Transverse colon (tissue), 4 donors: ENCODE measurements around the gene TMEM156. TPM values are rescaled to one million over a fixed set of nuclear protein-coding genes. Genes with fewer than 3 reads are reported as not detected.

Experiments used
- DNase-seq: peaks from one replicate; pipeline ENCODE4 v3.0.0-alpha.2; 2019
- H3K27ac ChIP-seq, 4 donors: fragments of 200-600 bp; sonication (generic); 2 replicates each; pipeline ENCODE4 v1.5.1; 2016 to 2018; ENCODE audit warnings: inconsistent platforms in 4 of 4
- H3K27me3 ChIP-seq: fragments of 200-600 bp; sonication (generic); 2 replicates; pipeline ENCODE4 v1.5.1; 2017; ENCODE audit warnings: inconsistent platforms
- H3K36me3 ChIP-seq, 4 donors: fragments of 200-600 bp; sonication (generic); 2 replicates each; pipeline ENCODE4 v1.5.1; 2017 to 2019; ENCODE audit warnings: inconsistent platforms in 4 of 4
- H3K4me1 ChIP-seq, 4 donors: fragments of 200-600 bp; sonication (generic); 2 replicates each; pipeline ENCODE4 v1.5.1; 2017 to 2020; ENCODE audit warnings: inconsistent platforms in 4 of 4
- H3K4me3 ChIP-seq, 4 donors: fragments of 200-600 bp; sonication (generic); 1 replicate in 1 of 4; 2 replicates in 3 of 4; pipeline versions ENCODE4 v1.5.1 to v1.6.1; 2017 to 2019; ENCODE audit warnings: inconsistent platforms in 4 of 4
- H3K9me3 ChIP-seq, 2 donors: fragments of 200-600 bp; sonication (generic); 2 replicates each; pipeline ENCODE4 v1.5.1; 2017 to 2019; ENCODE audit warnings: inconsistent platforms in 2 of 2
- CTCF ChIP-seq, 5 experiments: fragments of 200-600 bp in 3 of 5; fragments of 450-650 bp in 2 of 5; sonication (generic) in 3 of 5; IDR thresholded peaks; 1 replicate in 2 of 5; 2 replicates in 3 of 5; pipeline ENCODE4 v1.5.1; 2016 to 2017; ENCODE audit warnings: antibody characterized with exemption in 5 of 5, inconsistent platforms in 3 of 5, mild to moderate bottlenecking in 2 of 5, moderate library complexity in 1 of 5
- EP300 ChIP-seq: sonication (generic); formaldehyde crosslinking; IDR thresholded peaks from one replicate; pipeline ENCODE4 v1.6.1; 2017; ENCODE audit warnings: antibody characterized with exemption, low read depth
- POLR2A ChIP-seq: fragments of 450-650 bp; IDR thresholded peaks from one replicate; pipeline ENCODE4 v1.6.1; 2016; ENCODE audit warnings: antibody characterized with exemption, mild to moderate bottlenecking, moderate library complexity
- POLR2AphosphoS5 ChIP-seq, 3 donors: sonication (generic); formaldehyde crosslinking; IDR thresholded peaks; one replicate each; pipeline ENCODE4 v1.6.1; 2016; ENCODE audit warnings: antibody characterized with exemption in 3 of 3
- WGBS, 2 donors: methylation state at CpG; one replicate each; pipeline ENCODE4 v1.1.5; 2018; ENCODE audit warnings: low coverage in 1 of 2; 5-methylcytosine and 5-hydroxymethylcytosine counted together
- in situ Hi-C, 4 donors: fragments of 200-750 bp; cut with MboI; loops; one replicate each; pipeline versions ENCODE4 v1.15.0 to v1.15.1; 2017; ENCODE audit warnings: low sequenced_read_pairs in 3 of 4, low pct_ligation_motif_present in 1 of 4, low pct_unique_long_range_greater_than_20kb in 1 of 4
- intact Hi-C: fragments of 100-400 bp; cut with DNase I; formaldehyde crosslinking; loops from one replicate; pipeline ENCODE4 v1.15.1; 2023; ENCODE audit warnings: low total_unique reads
- total RNA-seq, 4 donors: library from RNA; depleted of rRNA; stranded (reverse); fragments of >200 nt; gene quantifications; one replicate each; pipeline ENCODE4 v1.1.0, GENCODE V29; 2016

The TMEM156 gene
- total RNA-seq, 4 donors from 2014 or later: 0.96 to 2.9 TPM; not detected in 2

GRCh38 chr4:38920677-38921076 lies 111.5 kb downstream of the TMEM156 start:
- no peaks in the 10 kb centered on the region for H3K27me3 ChIP-seq
- H3K4me3 ChIP-seq: no peak overlapping the region
- in situ Hi-C loops: no loop called here
- no peaks in the 10 kb centered on the region for H3K9me3 ChIP-seq
- TF ChIP-seq POLR2AphosphoS5 (IDR thresholded peaks at IDR 0.05) (no peak), EP300 (no peak), CTCF (IDR thresholded peaks at IDR 0.05) (no peak), POLR2A (no peak)
- peaks cover 0 to 10% (median 4%) of the 10 kb centered on the region in 4 donors for H3K4me1 ChIP-seq
- H3K36me3 ChIP-seq: peaks cover 0 to 19% (median 6%) of the 10 kb centered on the region in 4 donors
- no peak overlapping the region for H3K27ac ChIP-seq
- intact Hi-C loops: no loop called here
- WGBS, 2 donors: 76 to 91% methylated on average over 4 to 6 of the region's 6 CpGs
- no peak for DNase-seq

- no peak overlapping the region for H3K4me3 ChIP-seq
- TF ChIP-seq POLR2AphosphoS5 (IDR thresholded peaks at IDR 0.05): no peak
- TF ChIP-seq EP300: no peak
- TF ChIP-seq CTCF (IDR thresholded peaks at IDR 0.05): no peak
- no peak for TF ChIP-seq POLR2A
- no peaks in the 10 kb centered on the region for H3K27me3 ChIP-seq
- peaks cover 0 to 10% (median 4%) of the 10 kb centered on the region in 4 donors for H3K4me1 ChIP-seq
- WGBS, 2 donors: 81 to 94% methylated on average over 2 of the region's 2 CpGs
- H3K9me3 ChIP-seq: no peaks in the 10 kb centered on the region
- no peak overlapping the region for H3K27ac ChIP-seq
- no peak for DNase-seq
- intact Hi-C loops: no loop called here
- in situ Hi-C loops: no loop called here
- peaks cover 0 to 19% (median 6%) of the 10 kb centered on the region in 4 donors for H3K36me3 ChIP-seq
Measured at GRCh38 chr4:38920186-38920585, 112.0 kb downstream of the TMEM156 start.

- no peak for TF ChIP-seq POLR2A
- TF ChIP-seq POLR2AphosphoS5 (IDR thresholded peaks at IDR 0.05): no peak
- TF ChIP-seq EP300: no peak
- no peak for TF ChIP-seq CTCF (IDR thresholded peaks at IDR 0.05)
- 97 to 100% methylated on average over 1 to 3 of the region's 3 CpGs for WGBS, 2 donors
- intact Hi-C loops: no loop called here
- in situ Hi-C loops: loop anchor here in 1 of 4 donors (10.0 kb wide), 1 partner anchor 205 kb away; no protein-coding TSS in a partner anchor
- no peak for DNase-seq
- no peak overlapping the region for H3K27ac ChIP-seq
- H3K4me3 ChIP-seq: no peak overlapping the region
- H3K4me1 ChIP-seq: peaks cover 0 to 10% (median 4%) of the 10 kb centered on the region in 4 donors
- peaks cover 0 to 24% (median 9%) of the 10 kb centered on the region in 4 donors for H3K36me3 ChIP-seq
- H3K9me3 ChIP-seq: no peaks in the 10 kb centered on the region
- no peaks in the 10 kb centered on the region for H3K27me3 ChIP-seq
Measured at GRCh38 chr4:38919494-38919893, 112.7 kb downstream of the TMEM156 start.

GRCh38 chr4:38917481-38918025 lies 114.7 kb downstream of the TMEM156 start:
- peaks cover 0 to 30% (median 15%) of the 10 kb centered on the region in 4 donors for H3K36me3 ChIP-seq
- H3K4me3 ChIP-seq: no peak overlapping the region
- no peak for TF ChIP-seq EP300
- TF ChIP-seq CTCF (IDR thresholded peaks at IDR 0.05): no peak
- TF ChIP-seq POLR2AphosphoS5 (IDR thresholded peaks at IDR 0.05): no peak
- no peak for TF ChIP-seq POLR2A
- H3K9me3 ChIP-seq: no peaks in the 10 kb centered on the region
- WGBS, 2 donors: 77 to 88% methylated on average over 3 to 8 of the region's 8 CpGs
- peaks cover 0 to 13% (median 3%) of the 10 kb centered on the region in 4 donors for H3K4me1 ChIP-seq
- intact Hi-C loops: loop anchor here (1.0 kb wide), 1 partner anchor 16 kb away; no protein-coding TSS in a partner anchor
- H3K27me3 ChIP-seq: no peaks in the 10 kb centered on the region
- in situ Hi-C loops: loop anchor here in 1 of 4 donors (10.0 kb wide), 1 partner anchor 207 kb away; no protein-coding TSS in a partner anchor
- no peak for DNase-seq
- no peak overlapping the region for H3K27ac ChIP-seq

Other genes with a start within 250 kb of the TMEM156 start
- gene TLR10, start 249.4 kb downstream of the TMEM156 start, total RNA-seq: 1 to 10 TPM in 1 of 4 donors, not detected in 3; 4.6 TPM
- gene TLR1, start 227.6 kb downstream of the TMEM156 start, total RNA-seq: 10 to 100 TPM in 1 of 4 donors, 1 to 10 TPM in 2, under 1 TPM in 1; 0.20 to 14.0 (median 6.1) TPM
- 1 to 10 TPM; 1.6 to 5.9 (median 3.3) TPM for gene TLR6, start 175.6 kb downstream of the TMEM156 start, total RNA-seq
- 100 to 1,000 TPM in 3 of 4 donors, 10 to 100 TPM in 1; 52.4 to 121 (median 115) TPM for gene FAM114A1, start 164.6 kb downstream of the TMEM156 start, total RNA-seq
- gene KLHL5, start 29.8 kb upstream of the TMEM156 start, total RNA-seq: 10 to 100 TPM; 13.5 to 27.3 (median 21.3) TPM
- gene WDR19, start 150.1 kb upstream of the TMEM156 start, total RNA-seq: 10 to 100 TPM; 10.4 to 92.9 (median 36.4) TPM